Suprapubic skin (tissue), 4 donors: ENCODE results near the gene UBE3D.

Experiments
- EP300 ChIP-seq: sonication (generic); formaldehyde crosslinking; IDR thresholded peaks from one replicate; pipeline ENCODE4 v1.6.1; 2017; ENCODE audit warnings: antibody characterized with exemption
- POLR2AphosphoS5 ChIP-seq, 3 donors: sonication (generic); formaldehyde crosslinking; IDR thresholded peaks; one replicate each; pipeline ENCODE4 v1.6.1; 2017; ENCODE audit warnings: antibody characterized with exemption in 3 of 3
- TF ChIP-seq, protein P1 (sequence below), 2 donors: fragments of 200-600 bp in 1 of 2; fragments of 450-650 bp in 1 of 2; sonication (generic) in 1 of 2; IDR thresholded peaks; one replicate each; pipeline ENCODE4 v1.5.1; 2016 to 2019; ENCODE audit warnings: antibody characterized with exemption in 2 of 2, mild to moderate bottlenecking in 1 of 2, moderate library complexity in 1 of 2

DNA sequence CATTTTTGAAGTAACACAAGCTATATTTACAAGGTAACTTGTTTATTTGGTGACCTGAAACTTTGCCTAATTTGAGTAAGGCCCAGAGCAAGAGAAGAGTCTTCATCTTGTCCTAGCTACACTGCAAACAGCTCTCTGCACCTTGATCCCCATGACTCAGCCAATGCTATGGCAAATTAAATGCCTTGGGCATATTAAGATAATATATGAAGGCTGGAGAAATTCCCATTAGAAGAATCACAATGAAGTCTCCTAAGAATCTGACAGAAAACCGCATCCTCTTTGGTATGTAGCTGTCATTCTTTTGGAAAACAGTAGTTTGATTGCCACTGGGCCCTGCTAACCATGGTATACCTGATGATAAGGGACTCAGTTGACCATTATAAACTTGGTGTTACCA lies 204.5 kb downstream of the UBE3D start:
- TF ChIP-seq, protein P1, sequence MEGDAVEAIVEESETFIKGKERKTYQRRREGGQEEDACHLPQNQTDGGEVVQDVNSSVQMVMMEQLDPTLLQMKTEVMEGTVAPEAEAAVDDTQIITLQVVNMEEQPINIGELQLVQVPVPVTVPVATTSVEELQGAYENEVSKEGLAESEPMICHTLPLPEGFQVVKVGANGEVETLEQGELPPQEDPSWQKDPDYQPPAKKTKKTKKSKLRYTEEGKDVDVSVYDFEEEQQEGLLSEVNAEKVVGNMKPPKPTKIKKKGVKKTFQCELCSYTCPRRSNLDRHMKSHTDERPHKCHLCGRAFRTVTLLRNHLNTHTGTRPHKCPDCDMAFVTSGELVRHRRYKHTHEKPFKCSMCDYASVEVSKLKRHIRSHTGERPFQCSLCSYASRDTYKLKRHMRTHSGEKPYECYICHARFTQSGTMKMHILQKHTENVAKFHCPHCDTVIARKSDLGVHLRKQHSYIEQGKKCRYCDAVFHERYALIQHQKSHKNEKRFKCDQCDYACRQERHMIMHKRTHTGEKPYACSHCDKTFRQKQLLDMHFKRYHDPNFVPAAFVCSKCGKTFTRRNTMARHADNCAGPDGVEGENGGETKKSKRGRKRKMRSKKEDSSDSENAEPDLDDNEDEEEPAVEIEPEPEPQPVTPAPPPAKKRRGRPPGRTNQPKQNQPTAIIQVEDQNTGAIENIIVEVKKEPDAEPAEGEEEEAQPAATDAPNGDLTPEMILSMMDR (IDR thresholded peaks at IDR 0.05), result no peak
- TF ChIP-seq POLR2AphosphoS5 (IDR thresholded peaks at IDR 0.05) (no peak), EP300 (no peak)
